Neuronal stem cell (in vitro differentiated cells): ENCODE measurements around the gene FRMD4B.
A peak's percentile ranks its signal among the peaks of the same experiment; 100 is the strongest.

Experiments used
- DNase-seq: peaks from one replicate; pipeline ENCODE4 v3.0.0-alpha.2; 2013; ENCODE audit warnings: low spot score
- H2AFZ ChIP-seq: one replicate; pipeline ENCODE4 v1.6.1; 2013; ENCODE audit warnings: mild to moderate bottlenecking, low read length, inconsistent platforms
- H2AK5ac ChIP-seq: 2 replicates; pipeline ENCODE4 v1.6.1; 2013; ENCODE audit warnings: low read depth, mild to moderate bottlenecking, inconsistent platforms, low read length, moderate library complexity, mixed read lengths
- H2BK120ac ChIP-seq: 2 replicates; pipeline ENCODE4 v1.6.1; 2013; ENCODE audit warnings: low read depth, mild to moderate bottlenecking, inconsistent platforms, low read length, moderate library complexity, mixed read lengths
- H2BK12ac ChIP-seq: one replicate; pipeline ENCODE4 v1.6.1; 2013; ENCODE audit warnings: low read length, inconsistent platforms
- H2BK15ac ChIP-seq: 2 replicates; pipeline ENCODE4 v1.6.1; 2013; ENCODE audit warnings: mild to moderate bottlenecking, low read length, inconsistent platforms, mixed read lengths
- H2BK5ac ChIP-seq: one replicate; pipeline ENCODE4 v1.6.1; 2013; ENCODE audit warnings: inconsistent platforms, mild to moderate bottlenecking, low read length, moderate library complexity
- H3K14ac ChIP-seq: one replicate; pipeline ENCODE4 v1.6.1; 2013; ENCODE audit warnings: low read length, inconsistent platforms
- H3K18ac ChIP-seq: 2 replicates; pipeline ENCODE4 v1.6.1; 2013; ENCODE audit warnings: low read length, inconsistent platforms
- H3K23ac ChIP-seq: 2 replicates; pipeline ENCODE4 v1.6.1; 2013; ENCODE audit warnings: low read depth, mild to moderate bottlenecking, mixed read lengths, low read length, inconsistent platforms; ENCODE audit not compliant: poor library complexity
- H3K27ac ChIP-seq: replicated peaks from 3 replicates; pipeline ENCODE4 v1.5.1; 2013; ENCODE audit warnings: low read length, inconsistent platforms
- H3K27me3 ChIP-seq, 3 experiments: 2 replicates each; pipeline ENCODE4 v1.6.1; 2013; ENCODE audit warnings: low read length in 3 of 3, mild to moderate bottlenecking in 2 of 3, inconsistent platforms in 1 of 3, low read depth in 1 of 3, mixed read lengths in 1 of 3, moderate library complexity in 1 of 3; ENCODE audit not compliant: control insufficient read depth in 3 of 3, insufficient read depth in 3 of 3
- H3K36me3 ChIP-seq, 2 donors: replicated peaks in 1 of 2; 2 replicates each; pipeline ENCODE4 v1.6.1; 2013; ENCODE audit warnings: low read length in 2 of 2; ENCODE audit not compliant: control insufficient read depth in 2 of 2, insufficient read depth in 2 of 2
- H3K4ac ChIP-seq: 2 replicates; pipeline ENCODE4 v1.6.1; 2013; ENCODE audit warnings: inconsistent platforms, mild to moderate bottlenecking, low read length, moderate library complexity
- H3K4me1 ChIP-seq, 2 donors: 1 replicate in 1 of 2; 2 replicates in 1 of 2; pipeline ENCODE4 v1.6.1; 2013; ENCODE audit warnings: low read length in 2 of 2, low read depth in 1 of 2; ENCODE audit not compliant: control insufficient read depth in 2 of 2, insufficient read depth in 1 of 2
- H3K4me2 ChIP-seq: one replicate; pipeline ENCODE4 v1.6.1; 2013; ENCODE audit warnings: mild to moderate bottlenecking, low read length, inconsistent platforms; ENCODE audit not compliant: insufficient read depth, poor library complexity, severe bottlenecking
- H3K4me3 ChIP-seq, 2 donors: 2 replicates each; pipeline ENCODE4 v1.5.1; 2013; ENCODE audit warnings: low read length in 2 of 2, mild to moderate bottlenecking in 2 of 2, inconsistent platforms in 1 of 2, moderate library complexity in 1 of 2
- H3K79me1 ChIP-seq: one replicate; pipeline ENCODE4 v1.6.1; 2013; ENCODE audit warnings: low read depth, mild to moderate bottlenecking, inconsistent platforms, low read length, moderate library complexity
- H3K9ac ChIP-seq: one replicate; pipeline ENCODE4 v1.6.1; 2013; ENCODE audit warnings: mild to moderate bottlenecking, low read depth, low read length, inconsistent platforms; ENCODE audit not compliant: poor library complexity
- H3K9me3 ChIP-seq, 2 donors: replicated peaks in 1 of 2; 2 replicates each; pipeline versions ENCODE3 to v1.6.1; 2013; ENCODE audit warnings: low read length in 2 of 2, mild to moderate bottlenecking in 2 of 2, inconsistent platforms in 1 of 2, low read depth in 1 of 2, mixed read lengths in 1 of 2, moderate library complexity in 1 of 2; ENCODE audit not compliant: control insufficient read depth in 2 of 2, insufficient read depth in 1 of 2
- H4K8ac ChIP-seq: one replicate; pipeline ENCODE4 v1.6.1; 2013; ENCODE audit warnings: low read depth, mild to moderate bottlenecking, inconsistent platforms, low read length, moderate library complexity
- H4K91ac ChIP-seq: one replicate; pipeline ENCODE4 v1.6.1; 2013; ENCODE audit warnings: low read length, low read depth, mild to moderate bottlenecking, inconsistent platforms; ENCODE audit not compliant: poor library complexity
- WGBS, 2 donors: extraction: QIAGEN DNeasy Blood & Tissue Kit; methylation state at CpG; one replicate each; pipeline ENCODE4 v1.1.7; 2013; ENCODE audit warnings: missing lambda C conversion rate in 2 of 2, mixed read lengths in 1 of 2; ENCODE audit not compliant: insufficient read length in 2 of 2, insufficient replicate concordance in 1 of 2; ENCODE audit errors: extremely low coverage in 2 of 2; 5-methylcytosine and 5-hydroxymethylcytosine counted together

The FRMD4B gene

GRCh38 chr3:69292959-69293574 is 92.8 kb downstream of the FRMD4B start:
- Histone ChIP-seq H3K4me2 (no peak overlapping the region), H2BK120ac (no peak overlapping the region), H3K27me3 (no peaks in the 10 kb centered on the region), H3K4me1 (peaks cover 32 to 33% of the 10 kb centered on the region in 2 donors), H3K4ac (no peak overlapping the region), H3K18ac (no peak overlapping the region), H3K23ac (no peak overlapping the region), H2BK12ac (no peak overlapping the region), H3K9me3 (no peaks in the 10 kb centered on the region), H3K36me3 (no peaks in the 10 kb centered on the region), H3K14ac (no peak overlapping the region), H2AFZ (peak overlapping the region; percentile 69), H4K8ac (no peak overlapping the region), H2AK5ac (no peak overlapping the region), H3K9ac (no peak overlapping the region), H2BK5ac (no peak overlapping the region), H2BK15ac (no peak overlapping the region), H3K4me3 (no peak overlapping the region), H4K91ac (no peak overlapping the region), H3K27ac (no peak overlapping the region), H3K79me1 (no peaks in the 10 kb centered on the region)
- no CpG with 5 or more reads among the region's 7 CpGs for WGBS, 2 donors
- no peak for DNase-seq

DNA sequence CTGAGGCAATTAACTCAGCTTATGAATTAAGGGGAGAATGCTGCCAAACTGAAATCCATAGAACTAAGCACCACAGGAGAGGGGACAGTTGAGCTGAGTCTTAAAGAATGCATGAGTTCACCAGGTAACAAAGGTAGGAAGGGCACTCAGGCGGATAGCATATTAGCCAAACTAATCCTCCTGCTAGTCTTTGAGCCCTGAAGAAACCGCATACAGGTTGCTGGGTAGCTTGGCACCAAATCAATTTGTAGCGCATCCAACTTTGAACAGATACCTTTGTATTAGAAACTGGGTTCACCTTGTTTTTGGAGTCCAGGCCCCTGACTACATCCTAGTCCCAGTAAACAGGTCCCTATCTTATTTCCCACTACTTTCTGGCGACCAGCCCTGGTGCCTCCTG is 93.7 kb downstream of the FRMD4B start:
- Histone ChIP-seq H2BK15ac (no peak overlapping the region), H3K79me1 (no peaks in the 10 kb centered on the region), H4K91ac (no peak overlapping the region), H2BK5ac (no peak overlapping the region), H3K9me3 (no peaks in the 10 kb centered on the region), H2BK120ac (no peak overlapping the region), H3K18ac (no peak overlapping the region), H2AK5ac (no peak overlapping the region), H3K14ac (no peak overlapping the region), H3K4me1 (peaks cover 36 to 42% of the 10 kb centered on the region in 2 donors), H3K27me3 (no peaks in the 10 kb centered on the region), H3K4me2 (peak overlapping the region; percentile 15), H3K23ac (no peak overlapping the region), H3K9ac (no peak overlapping the region), H2BK12ac (no peak overlapping the region), H4K8ac (no peak overlapping the region), H3K27ac (no peak overlapping the region), H3K36me3 (no peaks in the 10 kb centered on the region), H3K4ac (no peak overlapping the region), H3K4me3 (no peak overlapping the region), H2AFZ (no peak overlapping the region)
- no peak for DNase-seq
- WGBS, 2 donors: no CpG with 5 or more reads among the region's 4 CpGs

- no CpG with 5 or more reads among the region's 3 CpGs for WGBS, 2 donors
Observed at GRCh38 chr3:69290430-69290829, 95.5 kb downstream of the FRMD4B start.

DNA sequence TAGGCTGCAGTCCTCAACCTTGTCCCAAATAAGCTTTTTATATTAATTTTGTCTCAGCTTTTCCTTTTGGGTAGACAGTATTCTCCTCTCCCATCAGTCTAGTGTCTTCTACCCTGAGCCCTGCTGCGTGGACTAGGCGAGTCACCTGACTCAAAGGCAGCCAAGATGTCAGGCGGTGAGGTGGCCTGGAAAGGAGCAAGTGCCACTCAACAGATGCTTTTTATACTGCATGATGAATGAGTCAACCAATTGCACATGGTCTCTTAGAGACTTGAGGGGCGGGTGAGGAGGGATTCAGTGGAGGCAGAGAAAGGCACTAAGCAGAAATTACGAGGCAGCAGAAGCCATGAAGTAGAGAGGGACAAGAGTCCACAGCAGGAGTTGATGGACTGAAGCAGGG is 95.9 kb downstream of the FRMD4B start:
- Histone ChIP-seq H3K9me3 (no peaks in the 10 kb centered on the region), H3K9ac (no peak overlapping the region), H3K36me3 (no peaks in the 10 kb centered on the region), H3K4me3 (no peak overlapping the region), H2BK15ac (no peak overlapping the region), H2AK5ac (no peak overlapping the region), H3K27me3 (no peaks in the 10 kb centered on the region), H4K91ac (no peak overlapping the region), H2BK5ac (no peak overlapping the region), H3K4me2 (no peak overlapping the region), H3K23ac (no peak overlapping the region), H3K4me1 (peaks cover 35 to 36% of the 10 kb centered on the region in 2 donors), H3K18ac (peak overlapping the region; percentile 23), H2BK12ac (no peak overlapping the region), H3K14ac (no peak overlapping the region), H2BK120ac (no peak overlapping the region), H3K27ac (no peak overlapping the region), H3K4ac (no peak overlapping the region), H2AFZ (peak overlapping the region; percentile 54), H4K8ac (no peak overlapping the region), H3K79me1 (no peaks in the 10 kb centered on the region)
- DNase-seq: no peak
- WGBS, 2 donors: no CpG with 5 or more reads among the region's 5 CpGs

More at GRCh38 chr3:69290430-69290829, 95.5 kb downstream of the FRMD4B start:
- no peak for DNase-seq
- no peaks in the 10 kb centered on the region for H3K9me3 ChIP-seq
- peak overlapping the region; percentile 23 for H3K18ac ChIP-seq
- H3K27me3 ChIP-seq: no peaks in the 10 kb centered on the region
- no peak overlapping the region for H3K14ac ChIP-seq
- no peaks in the 10 kb centered on the region for H3K79me1 ChIP-seq
- no peak overlapping the region for H3K4ac ChIP-seq
- no peak overlapping the region for H2BK120ac ChIP-seq
- H4K8ac ChIP-seq: no peak overlapping the region
- no peak overlapping the region for H4K91ac ChIP-seq
- H2BK15ac ChIP-seq: no peak overlapping the region
- no peak overlapping the region for H3K4me3 ChIP-seq
- H2AK5ac ChIP-seq: no peak overlapping the region
- peaks cover 35 to 36% of the 10 kb centered on the region in 2 donors for H3K4me1 ChIP-seq
- H3K9ac ChIP-seq: no peak overlapping the region
- H3K23ac ChIP-seq: no peak overlapping the region
- H2BK5ac ChIP-seq: no peak overlapping the region
- no peak overlapping the region for H3K4me2 ChIP-seq
- no peaks in the 10 kb centered on the region for H3K36me3 ChIP-seq
- no peak overlapping the region for H2BK12ac ChIP-seq
- no peak overlapping the region for H3K27ac ChIP-seq
- peak overlapping the region; percentile 54 for H2AFZ ChIP-seq
